ENCODE measurements around the gene PDE2A. TPM values are rescaled to one million over a fixed set of nuclear protein-coding genes. Genes with fewer than 3 reads are reported as not detected.

The PDE2A gene
- total RNA-seq, 2 experiments from 2014 or later = 4.0 to 4.5 TPM

- Histone ChIP-seq H3K4me1 (ENCODE audit: insufficient read depth, low read length) (peaks cover 78% of the 10 kb centered on the region), H3K27me3 (ENCODE audit: control insufficient read depth in 1 of 2, insufficient read depth in 2 of 2, low read length in 2 of 2) (no peaks in the 10 kb centered on the region), H3K27ac (ENCODE audit: low read depth in 1 of 2, low read length in 2 of 2) (peak overlapping the region; percentile 72 to 79), H3K4me3 (ENCODE audit: low read length) (peak overlapping the region; percentile 83), H3K9me3 (ENCODE audit: control insufficient read depth in 1 of 2, insufficient read depth in 1 of 2, low read length in 2 of 2) (no peaks in the 10 kb centered on the region), H3K36me3 (ENCODE audit: insufficient read depth, low read length) (peaks cover 42% of the 10 kb centered on the region)
- POLR2A ChIA-PET = interaction anchor here (0.6 to 5.1 kb wide), 12 partner anchors 10 to 420 kb away, joined by 3 to 54 read pairs (median 4); partner anchors contain the start of genes ATG16L2, FCHSD2 and STARD10
- TF ChIP-seq CTCF (IDR thresholded peaks at IDR 0.05) = no peak
- peak overlapping the region; percentile 90 for H3K27ac Mint-ChIP-seq
- CTCF ChIA-PET = interaction anchor here (1.0 to 4.3 kb wide), 4 partner anchors 60 to 101 kb away, joined by 3 to 80 read pairs (median 6); partner anchors contain the start of gene STARD10
- no peaks in the 10 kb centered on the region for H3K9me3 Mint-ChIP-seq
- peaks cover 44% of the 10 kb centered on the region for H3K36me3 Mint-ChIP-seq (ENCODE audit: low read depth)
- peak overlapping the region; percentile 91 for H3K4me3 Mint-ChIP-seq
- DNase-seq (peak; percentile 7 to 70 (median 36)), ATAC-seq (ENCODE audit: poor library complexity) (peak; percentile 25)
- H3K4me1 Mint-ChIP-seq (ENCODE audit: low read depth) = peaks cover 64% of the 10 kb centered on the region
- H3K27me3 Mint-ChIP-seq = no peaks in the 10 kb centered on the region
- intact Hi-C loops (cut with DNase I, micrococcal nuclease) = loop anchor here (1.0 kb wide), 3 partner anchors 31 to 92 kb away; partner anchors contain the start of genes ARAP1 (in 2 of the 2) and STARD10 (in 1 of the 2)
Observed at GRCh38 chr11:72721689-72722049, 47.4 kb upstream of the PDE2A start.

- no peak for TF ChIP-seq CTCF (IDR thresholded peaks at IDR 0.05)
- Mint-ChIP-seq H3K9me3 (no peaks in the 10 kb centered on the region), H3K4me1 (ENCODE audit: low read depth) (peaks cover 67% of the 10 kb centered on the region), H3K27me3 (no peaks in the 10 kb centered on the region), H3K36me3 (ENCODE audit: low read depth) (peaks cover 45% of the 10 kb centered on the region), H3K4me3 (peak overlapping the region; percentile 91), H3K27ac (peak overlapping the region; percentile 90)
- H3K4me3 ChIP-seq (ENCODE audit: low read length) = peak overlapping the region; percentile 83
- ATAC-seq (ENCODE audit: poor library complexity) = no peak
- H3K4me1 ChIP-seq (ENCODE audit: insufficient read depth, low read length) = peaks cover 82% of the 10 kb centered on the region
- POLR2A ChIA-PET = interaction anchor here (0.9 to 5.1 kb wide), 7 partner anchors 15 to 120 kb away, joined by 3 to 54 read pairs (median 5); partner anchors contain the start of genes ATG16L2 and STARD10
- peak overlapping the region; percentile 72 to 79 for H3K27ac ChIP-seq (ENCODE audit: low read depth in 1 of 2, low read length in 2 of 2)
- CTCF ChIA-PET = interaction anchor here (1.0 to 1.8 kb wide), 2 partner anchors 92 to 101 kb away, joined by 3 to 6 read pairs; no protein-coding TSS in a partner anchor
- no peak for DNase-seq
- peaks cover 42% of the 10 kb centered on the region for H3K36me3 ChIP-seq (ENCODE audit: insufficient read depth, low read length)
- H3K9me3 ChIP-seq (ENCODE audit: control insufficient read depth in 1 of 2, insufficient read depth in 1 of 2, low read length in 2 of 2) = no peaks in the 10 kb centered on the region
- H3K27me3 ChIP-seq (ENCODE audit: control insufficient read depth in 1 of 2, insufficient read depth in 2 of 2, low read length in 2 of 2) = no peaks in the 10 kb centered on the region
- intact Hi-C loops (cut with DNase I, micrococcal nuclease) = no loop called here
Observed at GRCh38 chr11:72721276-72721675, 47.1 kb upstream of the PDE2A start.

- Histone ChIP-seq H3K4me1 (ENCODE audit: insufficient read depth, low read length) (peaks cover 85% of the 10 kb centered on the region), H3K9me3 (ENCODE audit: control insufficient read depth in 1 of 2, insufficient read depth in 1 of 2, low read length in 2 of 2) (no peaks in the 10 kb centered on the region), H3K27me3 (ENCODE audit: control insufficient read depth in 1 of 2, insufficient read depth in 2 of 2, low read length in 2 of 2) (no peaks in the 10 kb centered on the region), H3K4me3 (ENCODE audit: low read length) (peak overlapping the region; percentile 83), H3K36me3 (ENCODE audit: insufficient read depth, low read length) (peaks cover 41% of the 10 kb centered on the region), H3K27ac (ENCODE audit: low read depth in 1 of 2, low read length in 2 of 2) (peak overlapping the region; percentile 1 to 72)
- ChIA-PET POLR2A (interaction anchor here (0.6 kb wide), 1 partner anchor 419 kb away, joined by 3 read pairs; no protein-coding TSS in a partner anchor), CTCF (interaction anchor here (1.2 kb wide), 1 partner anchor 73 kb away, joined by 4 read pairs; the partner anchor contains the start of gene STARD10)
- no peak for ATAC-seq (ENCODE audit: poor library complexity)
- intact Hi-C loops (cut with DNase I, micrococcal nuclease) = no loop called here
- no peak for TF ChIP-seq CTCF (IDR thresholded peaks at IDR 0.05)
- H3K27ac Mint-ChIP-seq = peak overlapping the region; percentile 90
- H3K4me1 Mint-ChIP-seq (ENCODE audit: low read depth) = peaks cover 72% of the 10 kb centered on the region
- H3K36me3 Mint-ChIP-seq (ENCODE audit: low read depth) = peaks cover 48% of the 10 kb centered on the region
- DNase-seq = no peak
- no peaks in the 10 kb centered on the region for H3K27me3 Mint-ChIP-seq
- H3K4me3 Mint-ChIP-seq = peak overlapping the region; percentile 91
- no peaks in the 10 kb centered on the region for H3K9me3 Mint-ChIP-seq
Observed at GRCh38 chr11:72720784-72721183, 46.6 kb upstream of the PDE2A start.

All from CD4-positive, alpha-beta T cell (primary cell).